GM19035 (cell line): ENCODE data around the gene FGFR3.

Experiments used
- ATAC-seq: cut with Tn5 transposase; IDR thresholded peaks from one replicate; pipeline ENCODE4 v1.9.1; 2021; ENCODE audit not compliant: unreplicated experiment

FGFR3 gene

GRCh38 chr4:1769692-1770091 lies 23.4 kb upstream of the FGFR3 start:
- no peak for ATAC-seq

DNA sequence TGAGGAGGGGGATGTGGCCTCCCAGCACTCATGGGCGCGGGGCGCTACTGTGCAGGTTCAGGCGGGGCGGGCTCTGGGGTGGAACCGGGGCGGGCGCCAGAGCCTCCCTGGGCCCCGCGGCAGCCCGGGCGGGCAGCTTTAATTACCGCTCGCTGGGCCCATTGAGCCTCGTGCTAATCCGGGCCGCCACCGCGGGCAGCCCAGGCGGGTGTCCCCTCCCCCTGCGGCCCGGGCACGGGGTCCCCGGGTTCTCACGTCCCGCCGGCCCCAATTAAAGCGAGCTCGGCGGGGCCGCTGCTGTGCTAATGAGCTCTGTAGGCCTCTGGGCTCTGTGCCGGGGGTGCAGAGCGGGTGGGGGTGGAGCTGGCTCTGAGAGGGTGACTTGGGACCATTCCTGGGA lies 22.8 kb upstream of the FGFR3 start:
- ATAC-seq = no peak

GRCh38 chr4:1770791-1771231 lies 22.3 kb upstream of the FGFR3 start:
- ATAC-seq = no peak

DNA sequence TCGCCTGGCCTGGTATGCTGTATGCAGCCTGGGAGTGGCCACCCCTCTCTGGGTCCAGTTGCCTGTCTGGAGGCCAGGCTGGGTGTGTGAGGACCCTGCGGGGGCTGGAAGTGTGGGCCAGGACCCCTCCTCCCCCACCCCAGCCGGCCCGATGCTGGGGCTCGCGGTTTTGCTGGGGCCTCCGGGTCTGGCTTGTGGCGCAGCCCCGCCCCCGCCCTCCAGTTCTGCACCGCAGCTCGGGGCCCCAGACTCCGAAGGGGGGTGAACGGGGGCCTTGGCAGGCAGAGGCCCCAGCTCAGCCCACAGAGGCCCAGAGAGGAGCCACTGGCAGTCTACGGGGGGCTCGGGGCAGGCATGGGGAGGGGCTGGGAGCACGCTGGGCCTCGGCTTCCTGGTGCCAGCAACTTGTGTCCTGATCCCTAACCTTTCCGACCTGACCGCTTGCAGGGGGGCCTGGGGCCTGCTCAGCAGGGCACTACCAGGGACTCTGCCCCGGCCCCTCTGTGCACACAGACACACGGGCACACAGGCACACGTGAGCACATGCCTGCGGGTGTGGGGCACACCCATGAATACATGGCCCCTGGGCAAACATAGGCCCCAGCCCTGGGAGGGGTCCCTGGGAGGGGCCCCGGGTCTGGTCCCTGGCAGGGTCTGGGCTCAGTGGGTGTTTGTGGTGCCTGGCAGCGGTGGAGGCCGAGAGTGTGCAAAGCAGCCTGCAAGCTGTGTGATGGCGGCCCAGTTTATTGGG lies 21.4 kb upstream of the FGFR3 start:
- no peak for ATAC-seq

GRCh38 chr4:1772853-1773538 lies 20.1 kb upstream of the FGFR3 start:
- no peak for ATAC-seq

DNA sequence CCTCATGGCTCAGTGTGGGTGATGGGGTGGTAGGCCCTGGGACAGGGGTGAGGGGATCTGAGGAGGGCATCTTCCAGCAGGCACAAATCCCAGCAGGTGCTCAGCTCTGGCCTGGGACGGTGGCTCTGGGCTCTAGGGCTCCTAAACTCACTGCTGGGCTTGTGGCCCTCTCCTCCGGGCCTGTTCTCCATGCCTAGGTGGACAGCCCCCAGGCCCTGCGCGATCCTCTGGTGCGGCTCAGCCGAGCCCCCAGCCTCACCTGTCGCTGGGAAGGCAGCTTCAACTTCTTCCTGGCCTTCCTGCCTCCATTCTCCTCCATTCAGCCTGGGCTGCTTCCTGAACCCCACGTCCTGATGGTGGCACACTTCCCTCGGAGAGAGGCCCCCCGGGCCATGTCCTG lies 19.3 kb upstream of the FGFR3 start:
- no peak for ATAC-seq

GRCh38 chr4:1775731-1776500 lies 17.2 kb upstream of the FGFR3 start:
- ATAC-seq = no peak

DNA sequence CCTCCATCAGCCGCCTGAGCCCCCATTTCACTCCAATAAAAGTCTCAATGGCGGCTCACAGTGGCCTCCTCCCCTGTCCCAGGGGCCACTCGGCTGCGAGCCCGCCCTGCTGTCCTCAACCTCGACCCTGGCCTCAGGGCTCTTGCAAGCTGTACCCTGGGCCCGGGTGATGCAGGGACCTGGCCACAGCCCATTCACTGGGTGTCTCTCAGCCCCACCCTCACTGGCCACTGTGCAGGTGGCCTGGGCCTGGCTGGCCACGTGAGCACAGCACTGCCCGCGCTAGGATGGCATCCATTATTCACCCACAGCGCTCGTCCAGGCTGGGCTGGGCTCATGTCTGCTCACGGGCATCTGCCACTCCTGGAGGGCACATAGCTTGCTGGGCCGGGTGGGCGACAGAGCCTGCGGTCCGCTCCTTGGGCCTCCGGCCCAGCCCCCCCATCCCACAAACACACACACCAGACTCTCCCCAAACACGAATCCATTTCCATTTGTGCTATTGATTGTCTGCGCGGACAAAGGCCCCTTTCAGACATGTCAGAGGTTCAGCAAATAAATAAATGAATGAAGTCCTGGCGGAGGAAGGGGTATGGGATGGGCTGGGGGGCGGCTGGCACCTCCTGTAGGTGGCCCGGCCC lies 16.5 kb upstream of the FGFR3 start:
- ATAC-seq = no peak

GRCh38 chr4:1777822-1778641 lies 15.1 kb upstream of the FGFR3 start:
- no peak for ATAC-seq

DNA sequence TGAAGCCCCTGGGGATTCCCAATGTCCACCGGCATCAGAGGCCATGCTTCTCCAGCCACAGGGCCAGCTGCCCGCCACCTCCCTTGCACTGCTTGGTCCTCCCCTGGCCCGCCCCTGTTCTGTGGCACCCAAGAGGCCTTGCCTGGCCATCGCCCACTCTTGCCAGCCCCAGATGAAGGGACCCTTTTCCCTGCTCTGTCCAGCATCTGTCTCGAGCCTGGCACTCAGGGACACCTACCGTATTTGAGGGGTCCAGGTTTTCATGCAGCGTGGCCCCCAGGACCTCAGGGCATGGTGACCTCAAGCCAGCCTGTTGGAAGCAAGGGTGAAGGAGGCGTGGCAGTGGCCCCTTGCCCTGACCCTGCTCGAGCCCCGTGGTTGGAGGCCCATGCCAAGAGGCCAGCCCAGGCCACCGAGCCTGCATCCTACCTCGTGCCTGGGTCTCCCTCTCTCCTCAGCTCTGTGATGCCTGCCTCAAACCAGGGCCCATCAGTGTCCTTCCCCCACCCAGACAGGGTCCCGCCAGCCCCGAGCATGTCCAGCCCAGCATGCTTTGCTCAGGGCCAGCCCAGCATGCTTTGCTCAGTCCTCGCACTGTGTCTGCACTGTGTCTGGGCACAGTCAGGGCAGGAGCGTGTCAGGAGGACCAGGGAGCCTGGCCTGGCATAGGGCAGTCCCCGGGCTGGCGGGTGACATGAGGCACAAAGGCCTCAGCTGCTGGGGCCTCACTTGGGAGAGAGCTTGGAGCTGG lies 14.3 kb upstream of the FGFR3 start:
- ATAC-seq = no peak

- no peak for ATAC-seq
Observed at GRCh38 chr4:1779588-1780382, 13.3 kb upstream of the FGFR3 start.

GRCh38 chr4:1780435-1780834 lies 12.7 kb upstream of the FGFR3 start:
- ATAC-seq = no peak

GRCh38 chr4:1783015-1783414 lies 10.1 kb upstream of the FGFR3 start:
- no peak for ATAC-seq

- no peak for ATAC-seq
Observed at GRCh38 chr4:1783970-1784369, 9.1 kb upstream of the FGFR3 start.

DNA sequence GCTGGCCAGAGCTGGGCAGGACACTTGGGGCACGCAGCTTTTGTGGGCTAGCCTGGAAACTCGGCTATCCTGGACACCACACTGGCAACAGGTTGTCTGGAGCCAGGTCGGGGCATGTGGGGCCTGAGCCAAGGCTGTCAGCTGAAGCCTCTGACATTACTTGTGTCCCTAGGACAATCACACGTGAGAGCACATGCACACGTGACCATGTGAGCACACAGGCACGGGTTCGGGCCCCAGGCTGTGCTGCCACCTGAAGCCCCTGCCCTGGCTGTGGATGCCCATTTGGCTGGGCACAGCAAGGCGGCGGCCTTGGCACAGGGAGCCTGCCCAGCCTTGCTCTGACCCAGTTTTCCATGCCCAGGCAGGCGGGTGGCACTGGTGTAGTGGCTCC lies 8.7 kb upstream of the FGFR3 start:
- no peak for ATAC-seq

- ATAC-seq = no peak
Observed at GRCh38 chr4:1784789-1785591, 8.1 kb upstream of the FGFR3 start.

DNA sequence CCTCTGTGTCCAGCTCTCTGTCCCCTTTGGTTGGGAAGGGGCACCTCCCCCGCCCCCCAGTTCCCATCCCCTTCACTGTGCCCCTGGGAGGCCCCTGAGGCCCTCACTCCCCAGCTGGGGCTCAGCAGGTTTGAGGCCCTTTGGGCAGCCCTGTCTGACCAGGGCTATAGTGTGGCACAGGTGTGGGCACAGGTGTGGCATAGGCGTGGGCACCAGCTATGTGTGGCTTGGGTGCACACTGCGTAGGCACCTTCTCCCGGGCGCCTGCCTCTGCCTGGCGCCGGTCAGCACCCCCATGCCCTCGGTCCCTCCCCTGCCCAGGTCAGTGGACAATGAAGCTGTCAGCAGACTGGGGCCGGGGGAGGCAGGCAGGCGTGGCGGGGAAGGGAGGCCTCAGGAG lies 7.5 kb upstream of the FGFR3 start:
- ATAC-seq = no peak
